ENCODE results near the gene MIPOL1.

- TF ChIP-seq CTCF (conservative IDR thresholded peaks at IDR 0.05; ENCODE audit: low read length) (no peak), EZH2phosphoT487 (IDR thresholded peaks at IDR 0.05; ENCODE audit: borderline replicate concordance, low read depth, low read length) (no peak)
These were observed 346.7 kb downstream of the MIPOL1 start for GRCh38 chr14:37544407-37544806.
